Measurements from ENCODE around the gene PTPRD.
"Not testable (repeated sequence)": the region's sequence is repeated elsewhere in the genome, so short reads cannot be mapped to it uniquely, and the experiment has no call there.

The PTPRD gene

GRCh38 chr9:8946461-8946860 lies 1666.3 kb downstream of the PTPRD start:
- no peak for DNase-seq

GRCh38 chr9:8943392-8943791 lies 1669.4 kb downstream of the PTPRD start:
- DNase-seq, result no peak

- DNase-seq, result no peak
Observed at GRCh38 chr9:8940650-8941049, 1672.2 kb downstream of the PTPRD start.

- no peak for DNase-seq
Observed at GRCh38 chr9:8926461-8926860, 1686.3 kb downstream of the PTPRD start.

- DNase-seq, result no peak
Observed at GRCh38 chr9:8924562-8924961, 1688.2 kb downstream of the PTPRD start.

GRCh38 chr9:8920478-8921183 lies 1692.2 kb downstream of the PTPRD start:
- not testable (repeated sequence) for DNase-seq

GRCh38 chr9:8917956-8918739 lies 1694.7 kb downstream of the PTPRD start:
- DNase-seq, result no peak

- no peak for DNase-seq
Observed at GRCh38 chr9:8916771-8917170, 1696.0 kb downstream of the PTPRD start.

- no peak for DNase-seq
Observed at GRCh38 chr9:8907868-8908267, 1704.9 kb downstream of the PTPRD start.

GRCh38 chr9:8905731-8906130 lies 1707.1 kb downstream of the PTPRD start:
- DNase-seq, result no peak

GRCh38 chr9:8904771-8905515 lies 1707.9 kb downstream of the PTPRD start:
- no peak for DNase-seq

GRCh38 chr9:8903077-8903476 lies 1709.7 kb downstream of the PTPRD start:
- DNase-seq, result no peak

- DNase-seq, result no peak
Observed at GRCh38 chr9:8901146-8901545, 1711.7 kb downstream of the PTPRD start.

GRCh38 chr9:8899511-8899910 lies 1713.3 kb downstream of the PTPRD start:
- no peak for DNase-seq

- DNase-seq, result no peak
Observed at GRCh38 chr9:8895861-8896224, 1717.0 kb downstream of the PTPRD start.

GRCh38 chr9:8895106-8895860 lies 1717.5 kb downstream of the PTPRD start:
- DNase-seq, result no peak

GRCh38 chr9:8890695-8891094 lies 1722.1 kb downstream of the PTPRD start:
- DNase-seq, result no peak

- DNase-seq, result no peak
Observed at GRCh38 chr9:8889100-8889499, 1723.7 kb downstream of the PTPRD start.

- no peak for DNase-seq
Observed at GRCh38 chr9:8888591-8888990, 1724.2 kb downstream of the PTPRD start.

- DNase-seq, result no peak
Observed at GRCh38 chr9:8887369-8887768, 1725.4 kb downstream of the PTPRD start.

GRCh38 chr9:8883321-8883720 lies 1729.5 kb downstream of the PTPRD start:
- DNase-seq, result no peak

GRCh38 chr9:8880060-8880459 lies 1732.7 kb downstream of the PTPRD start:
- no peak for DNase-seq

- no peak for DNase-seq
Observed at GRCh38 chr9:8879284-8879683, 1733.5 kb downstream of the PTPRD start.
